Naive thymus-derived CD4-positive, alpha-beta T cell (primary cell): ENCODE measurements around the gene FNDC3B. TPM values are rescaled to one million over a fixed set of nuclear protein-coding genes. Genes with fewer than 3 reads are reported as not detected.

Experiments
- ATAC-seq: fragments of 150-1000 bp; cut with Tn5 transposase; 2 replicates; pipeline ENCODE4 v1.10.0; 2021; ENCODE audit warnings: mild to moderate bottlenecking, moderate library complexity
- CTCF ChIA-PET: fragments of 350-600 bp; sonication (Branson Sonifier 250); formaldehyde crosslinking; loops from one replicate; lab custom pipeline; 2021; ENCODE audit warnings: antibody characterized with exemption; lab: Charles Lee
- POLR2A ChIA-PET: fragments of 350-600 bp; sonication (Branson Sonifier 250); formaldehyde crosslinking; loops from one replicate; lab custom pipeline; 2021; ENCODE audit warnings: antibody characterized with exemption, inconsistent platforms; lab: Charles Lee
- DNase-seq, 9 donors: peaks; one replicate each; pipeline versions ENCODE4 v3.0.0 to v3.0.0-alpha.2; 2020 to 2022; ENCODE audit warnings: mixed read lengths in 1 of 9
- H3K27ac ChIP-seq: one replicate; pipeline ENCODE4 v1.7.0; 2013; ENCODE audit warnings: mild to moderate bottlenecking, low read depth, low read length, moderate library complexity
- H3K27me3 ChIP-seq, 2 donors: one replicate each; pipeline ENCODE4 v1.7.0; 2013; ENCODE audit warnings: low read length in 2 of 2, mild to moderate bottlenecking in 2 of 2, moderate library complexity in 2 of 2; ENCODE audit not compliant: control insufficient read depth in 2 of 2, insufficient read depth in 2 of 2
- H3K36me3 ChIP-seq, 3 experiments: 1 replicate in 2 of 3; 2 replicates in 1 of 3; pipeline ENCODE4 v1.7.0; 2013; ENCODE audit warnings: low read length in 3 of 3, mild to moderate bottlenecking in 3 of 3, moderate library complexity in 1 of 3; ENCODE audit not compliant: insufficient read depth in 3 of 3, control insufficient read depth in 2 of 3
- H3K4me1 ChIP-seq, 2 donors: one replicate each; pipeline ENCODE4 v1.7.0; 2013; ENCODE audit warnings: low read length in 2 of 2, mild to moderate bottlenecking in 2 of 2, moderate library complexity in 1 of 2; ENCODE audit not compliant: control insufficient read depth in 2 of 2, insufficient read depth in 2 of 2
- H3K4me3 ChIP-seq: 2 replicates; pipeline ENCODE4 v1.7.0; 2013; ENCODE audit warnings: mild to moderate bottlenecking, low read length
- H3K9me3 ChIP-seq, 3 experiments: 1 replicate in 2 of 3; 2 replicates in 1 of 3; pipeline ENCODE4 v1.7.0; 2013; ENCODE audit warnings: low read length in 3 of 3; ENCODE audit not compliant: control insufficient read depth in 2 of 3
- H3K27ac Mint-ChIP-seq, 9 donors: one replicate each; pipeline ENCODE4 v1.8.0; 2020 to 2022; ENCODE audit warnings: mixed read lengths in 9 of 9, mild to moderate bottlenecking in 8 of 9, moderate library complexity in 5 of 9, inconsistent platforms in 2 of 9
- H3K27me3 Mint-ChIP-seq, 5 donors: one replicate each; pipeline ENCODE4 v1.8.0; 2021 to 2022; ENCODE audit warnings: mixed read lengths in 5 of 5, mild to moderate bottlenecking in 1 of 5
- H3K36me3 Mint-ChIP-seq, 5 donors: one replicate each; pipeline ENCODE4 v1.8.0; 2020 to 2022; ENCODE audit warnings: mixed read lengths in 5 of 5, mild to moderate bottlenecking in 3 of 5, inconsistent platforms in 1 of 5
- H3K4me1 Mint-ChIP-seq, 7 donors: one replicate each; pipeline ENCODE4 v1.8.0; 2020 to 2022; ENCODE audit warnings: mixed read lengths in 7 of 7, mild to moderate bottlenecking in 3 of 7, inconsistent platforms in 1 of 7
- H3K4me3 Mint-ChIP-seq, 10 donors: one replicate each; pipeline ENCODE4 v1.8.0; 2020 to 2022; ENCODE audit warnings: mild to moderate bottlenecking in 10 of 10, mixed read lengths in 10 of 10, moderate library complexity in 6 of 10, inconsistent platforms in 2 of 10
- H3K9me3 Mint-ChIP-seq, 11 donors: one replicate each; pipeline ENCODE4 v1.8.0; 2020 to 2022; ENCODE audit warnings: mixed read lengths in 11 of 11, mild to moderate bottlenecking in 4 of 11, inconsistent platforms in 1 of 11, moderate library complexity in 1 of 11
- intact Hi-C, 2 donors: fragments of 100-400 bp; cut with micrococcal nuclease; formaldehyde crosslinking; loops; one replicate each; pipeline ENCODE4 v1.15.1; 2023
- polyA plus RNA-seq, 2 donors: library from polyadenylated mRNA; unstranded; fragments of 300-500 nt; fragmentation: Illumina TruSeq; gene quantifications; one replicate each; pipeline ENCODE4 v1.2.3, GENCODE V29; 2021
- total RNA-seq, 6 experiments: library from RNA in 5 of 6; stranded (reverse) in 5 of 6; gene quantifications; 1 replicate in 5 of 6; 2 replicates in 1 of 6; pipeline ENCODE4 v1.2.3 and lab custom pipeline; 2021 to 2026

FNDC3B gene
- total and polyA plus RNA-seq, 7 experiments from 2014 or later: 8.6 to 78.6 (median 25.6) TPM

DNA sequence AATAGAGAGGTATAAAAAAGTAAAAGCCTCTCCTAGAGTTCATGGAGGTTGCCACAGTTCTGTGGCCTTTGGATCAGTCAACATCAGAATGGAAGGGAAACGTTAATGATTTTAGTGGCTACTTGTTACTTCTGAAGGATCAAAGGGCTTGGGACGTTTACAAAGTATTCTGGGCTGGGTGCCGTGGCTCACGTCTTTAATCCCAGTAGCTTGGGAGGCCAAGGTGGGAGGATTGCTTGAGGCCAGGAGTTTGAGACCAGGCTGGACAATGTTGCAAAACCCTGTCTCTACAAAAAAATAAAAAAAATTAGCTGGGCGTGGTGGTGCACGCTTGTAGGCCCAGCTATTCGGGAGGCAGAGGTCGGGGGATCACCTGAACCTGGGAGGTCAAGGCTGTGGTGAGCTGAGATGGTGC lies 44.6 kb downstream of the FNDC3B start:
- CTCF ChIA-PET: no interaction called here
- Histone ChIP-seq H3K4me1 (peaks cover 0 to 13% of the 10 kb centered on the region in 2 donors), H3K36me3 (no peaks in the 10 kb centered on the region), H3K27ac (no peak overlapping the region), H3K4me3 (no peak overlapping the region), H3K9me3 (no peaks in the 10 kb centered on the region), H3K27me3 (no peaks in the 10 kb centered on the region)
- Mint-ChIP-seq H3K27me3 (no peaks in the 10 kb centered on the region), H3K27ac (no peak overlapping the region), H3K4me3 (no peak overlapping the region), H3K4me1 (peaks cover 11 to 44% (median 33%) of the 10 kb centered on the region in 7 donors), H3K36me3 (peaks cover 3 to 29% (median 12%) of the 10 kb centered on the region in 5 donors), H3K9me3 (peaks cover 0 to 2% (median 0%) of the 10 kb centered on the region in 11 donors)
- intact Hi-C loops: loop anchor here in 1 of 2 donors (1.0 kb wide), 1 partner anchor 10 kb away; no protein-coding TSS in a partner anchor
- DNase-seq (no peak), ATAC-seq (no peak)
- POLR2A ChIA-PET: interaction anchor here (0.7 kb wide), 1 partner anchor 24 kb away, joined by 3 read pairs; no protein-coding TSS in a partner anchor

DNA sequence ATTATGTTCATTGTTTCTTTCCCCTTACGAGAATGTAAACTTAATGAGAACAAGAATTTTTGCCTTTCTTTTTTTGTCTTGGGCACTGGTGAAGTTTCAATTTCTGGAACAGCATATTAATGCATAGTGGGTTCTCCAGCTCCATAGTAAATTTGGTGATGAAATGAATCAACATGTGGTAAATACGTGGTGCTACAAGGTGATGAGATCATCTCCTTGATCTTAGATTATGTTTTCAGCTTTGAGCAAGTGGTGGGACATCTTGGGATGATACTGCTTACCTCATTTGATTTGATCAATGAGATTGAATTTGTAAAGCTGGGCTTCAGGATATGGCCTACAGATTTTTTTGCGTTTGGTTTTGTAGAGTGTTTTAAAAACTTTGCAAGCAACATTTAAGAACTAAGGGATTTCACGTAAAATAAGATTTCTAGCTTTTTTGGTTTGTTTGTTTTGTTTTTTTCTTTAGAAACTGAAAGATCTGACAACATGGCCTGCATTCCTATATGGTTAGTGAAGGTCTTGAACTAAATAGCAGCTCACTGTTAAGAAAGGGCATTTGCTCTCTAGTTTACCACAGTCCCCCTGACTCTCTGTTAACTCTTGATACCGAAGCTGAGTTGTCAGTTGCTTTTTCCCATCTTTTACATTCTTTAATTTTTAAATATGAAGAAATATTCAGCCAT lies 45.6 kb downstream of the FNDC3B start:
- CTCF ChIA-PET: no interaction called here
- no peak overlapping the region for H3K4me3 Mint-ChIP-seq

DNA sequence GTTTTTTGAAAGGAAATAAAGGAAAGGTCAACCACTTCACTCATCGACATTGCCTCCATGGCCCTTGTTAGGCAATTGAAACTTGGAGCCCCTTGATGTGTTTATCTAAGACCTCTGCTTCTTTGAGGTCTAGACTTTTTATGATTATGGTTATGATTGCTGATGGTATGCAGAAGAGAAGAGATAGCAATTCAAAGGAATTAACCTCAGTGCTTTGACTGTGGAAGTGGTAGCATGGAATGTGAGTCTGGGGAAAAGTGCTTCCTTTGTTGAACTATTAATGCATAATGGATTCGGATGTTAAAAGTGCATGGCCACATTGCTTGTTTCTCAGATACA lies 46.1 kb downstream of the FNDC3B start:
- H3K9me3 ChIP-seq: no peaks in the 10 kb centered on the region
- Mint-ChIP-seq H3K4me3 (no peak overlapping the region), H3K36me3 (peaks cover 0 to 26% (median 3%) of the 10 kb centered on the region in 5 donors), H3K27ac (peak overlapping the region in 2 of 9 donors; percentile 2 to 8), H3K4me1 (peaks cover 11 to 47% (median 27%) of the 10 kb centered on the region in 7 donors), H3K27me3 (no peaks in the 10 kb centered on the region), H3K9me3 (peaks cover 0 to 2% (median 0%) of the 10 kb centered on the region in 11 donors)
- intact Hi-C loops: loop anchor here in 1 of 2 donors (5.0 kb wide), 2 partner anchors 47 to 48 kb away; partner anchors contain the start of gene FNDC3B
- no peak for DNase-seq
- peaks cover 0 to 13% of the 10 kb centered on the region in 2 donors for H3K4me1 ChIP-seq
- ATAC-seq: no peak
- no peak overlapping the region for H3K4me3 ChIP-seq
- no peaks in the 10 kb centered on the region for H3K36me3 ChIP-seq
- no peaks in the 10 kb centered on the region for H3K27me3 ChIP-seq
- ChIA-PET CTCF (no interaction called here), POLR2A (no interaction called here)
- H3K27ac ChIP-seq: no peak overlapping the region

More for the DNA sequence above, 45.6 kb downstream of the FNDC3B start:
- peaks cover 9 to 45% (median 27%) of the 10 kb centered on the region in 7 donors for H3K4me1 Mint-ChIP-seq
- DNase-seq (no peak), ATAC-seq (no peak)
- no peaks in the 10 kb centered on the region for H3K27me3 Mint-ChIP-seq
- Histone ChIP-seq H3K36me3 (no peaks in the 10 kb centered on the region), H3K27me3 (no peaks in the 10 kb centered on the region), H3K4me3 (no peak overlapping the region), H3K9me3 (no peaks in the 10 kb centered on the region), H3K4me1 (peaks cover 0 to 13% of the 10 kb centered on the region in 2 donors), H3K27ac (no peak overlapping the region)
- POLR2A ChIA-PET: interaction anchor here (0.6 kb wide), 1 partner anchor 29 kb away, joined by 4 read pairs; no protein-coding TSS in a partner anchor
- H3K9me3 Mint-ChIP-seq: peaks cover 0 to 2% (median 0%) of the 10 kb centered on the region in 11 donors
- peaks cover 0 to 26% (median 3%) of the 10 kb centered on the region in 5 donors for H3K36me3 Mint-ChIP-seq
- intact Hi-C loops: loop anchor here (1.0 to 5.0 kb wide), 3 partner anchors 11 to 48 kb away; partner anchors contain the start of gene FNDC3B (in 1 of the 2)
- H3K27ac Mint-ChIP-seq: peak overlapping the region in 2 of 9 donors; percentile 7 to 45

DNA sequence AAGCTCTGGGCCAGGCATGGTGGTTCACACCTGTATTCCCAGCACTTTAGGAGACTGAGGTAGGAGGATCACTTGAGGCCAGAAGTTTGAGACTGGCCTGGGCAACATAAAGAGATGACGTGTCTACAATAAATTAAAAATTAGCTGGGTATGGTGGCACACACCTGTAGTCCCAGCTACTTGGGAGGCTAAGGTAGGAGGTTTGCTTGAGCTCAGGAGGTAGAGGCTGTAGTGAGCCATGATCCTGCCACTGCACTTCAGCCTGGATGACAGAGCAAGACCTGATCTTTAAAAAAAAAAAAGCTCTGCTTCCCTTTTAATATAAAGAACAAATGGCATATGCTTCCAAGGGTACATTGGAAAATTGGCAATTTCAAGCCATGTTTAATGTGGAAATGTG lies 46.7 kb downstream of the FNDC3B start:
- ATAC-seq: no peak
- H3K9me3 ChIP-seq: no peaks in the 10 kb centered on the region
- no peak overlapping the region for H3K27ac Mint-ChIP-seq
- no peak overlapping the region for H3K27ac ChIP-seq
- peaks cover 11 to 46% (median 27%) of the 10 kb centered on the region in 7 donors for H3K4me1 Mint-ChIP-seq
- CTCF ChIA-PET: no interaction called here
- peaks cover 0 to 26% (median 3%) of the 10 kb centered on the region in 5 donors for H3K36me3 Mint-ChIP-seq
- H3K9me3 Mint-ChIP-seq: peaks cover 0 to 2% (median 0%) of the 10 kb centered on the region in 11 donors
- H3K27me3 Mint-ChIP-seq: no peaks in the 10 kb centered on the region
- no peaks in the 10 kb centered on the region for H3K36me3 ChIP-seq
- H3K4me3 Mint-ChIP-seq: no peak overlapping the region
- intact Hi-C loops: loop anchor here in 1 of 2 donors (5.0 kb wide), 2 partner anchors 46 to 49 kb away; partner anchors contain the start of gene FNDC3B
- POLR2A ChIA-PET: no interaction called here
- DNase-seq: no peak
- H3K27me3 ChIP-seq: no peaks in the 10 kb centered on the region
- H3K4me1 ChIP-seq: peaks cover 0 to 13% of the 10 kb centered on the region in 2 donors
- no peak overlapping the region for H3K4me3 ChIP-seq

GRCh38 chr3:172087198-172087597 lies 47.8 kb downstream of the FNDC3B start:
- Mint-ChIP-seq H3K36me3 (peaks cover 0 to 26% (median 3%) of the 10 kb centered on the region in 5 donors), H3K4me1 (peaks cover 14 to 55% (median 33%) of the 10 kb centered on the region in 7 donors), H3K4me3 (peak overlapping the region in 5 of 10 donors; percentile 6 to 50 (median 18)), H3K27ac (peak overlapping the region in 6 of 9 donors; percentile 11 to 83 (median 60)), H3K9me3 (peaks cover 0 to 2% (median 0%) of the 10 kb centered on the region in 11 donors), H3K27me3 (no peaks in the 10 kb centered on the region)
- ChIA-PET POLR2A (interaction anchor here (0.6 to 2.3 kb wide), 2 partner anchors 20 to 44 kb away, joined by 3 to 8 read pairs; no protein-coding TSS in a partner anchor), CTCF (no interaction called here)
- Histone ChIP-seq H3K9me3 (no peaks in the 10 kb centered on the region), H3K4me3 (no peak overlapping the region), H3K27me3 (no peaks in the 10 kb centered on the region), H3K27ac (no peak overlapping the region), H3K36me3 (no peaks in the 10 kb centered on the region), H3K4me1 (peaks cover 0 to 13% of the 10 kb centered on the region in 2 donors)
- ATAC-seq (no peak), DNase-seq (no peak)
- intact Hi-C loops: loop anchor here in 1 of 2 donors (5.0 kb wide), 2 partner anchors 45 to 50 kb away; partner anchors contain the start of gene FNDC3B

GRCh38 chr3:172087602-172088580 lies 48.5 kb downstream of the FNDC3B start:
- H3K36me3 ChIP-seq: no peaks in the 10 kb centered on the region
- ChIA-PET POLR2A (interaction anchor here (0.6 to 2.3 kb wide), 2 partner anchors 19 to 44 kb away, joined by 3 to 8 read pairs; no protein-coding TSS in a partner anchor), CTCF (interaction anchor here (0.6 to 1.1 kb wide), 2 partner anchors 9 to 14 kb away, joined by 3 read pairs; no protein-coding TSS in a partner anchor)
- no peaks in the 10 kb centered on the region for H3K9me3 ChIP-seq
- Mint-ChIP-seq H3K4me1 (peaks cover 14 to 58% (median 37%) of the 10 kb centered on the region in 7 donors), H3K27me3 (no peaks in the 10 kb centered on the region), H3K27ac (peak overlapping the region in 5 of 9 donors; percentile 11 to 85 (median 56)), H3K4me3 (peak overlapping the region in 6 of 10 donors; percentile 22 to 79 (median 32)), H3K9me3 (peaks cover 0 to 4% (median 0%) of the 10 kb centered on the region in 11 donors), H3K36me3 (peaks cover 0 to 26% (median 8%) of the 10 kb centered on the region in 5 donors)
- ATAC-seq: no peak
- no peak for DNase-seq
- intact Hi-C loops: loop anchor here (1.0 to 5.0 kb wide), 5 partner anchors 9 to 51 kb away; partner anchors contain the start of gene FNDC3B (in 1 of the 2)
- H3K27ac ChIP-seq: no peak overlapping the region
- no peak overlapping the region for H3K4me3 ChIP-seq
- H3K4me1 ChIP-seq: peaks cover 0 to 13% of the 10 kb centered on the region in 2 donors
- no peaks in the 10 kb centered on the region for H3K27me3 ChIP-seq
